Measurements from ENCODE around the gene RNASEL.

Gene RNASEL

DNA sequence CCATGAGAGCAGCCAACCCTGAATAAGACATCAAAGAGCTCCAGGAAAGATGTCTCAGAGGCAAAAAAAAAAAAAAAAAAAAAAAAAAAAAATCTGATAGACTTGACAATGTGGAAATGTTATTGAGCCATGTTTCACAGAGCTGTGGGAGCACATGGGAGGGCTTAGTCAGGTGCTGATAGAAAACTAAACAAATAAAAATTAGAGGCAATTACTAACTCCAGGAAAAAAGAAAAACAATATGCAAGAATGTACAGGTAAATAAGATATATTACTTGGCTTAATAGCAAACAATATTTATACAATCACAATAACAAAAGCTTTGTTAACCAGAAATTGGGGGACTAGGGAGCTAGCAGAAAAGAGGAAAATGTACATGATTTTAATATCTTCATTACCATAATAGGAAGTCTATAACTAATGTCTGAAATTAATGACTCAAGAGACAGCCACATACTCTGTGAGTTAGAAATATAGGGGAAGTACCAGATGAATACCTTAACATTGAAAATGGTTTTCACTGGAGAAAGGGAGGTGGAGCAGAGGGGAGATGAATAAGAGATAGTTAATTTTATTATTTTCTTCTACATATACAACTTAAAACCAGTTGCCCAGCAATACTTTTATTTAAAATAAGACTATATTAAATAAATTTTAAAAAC, 32.0 kb upstream of the RNASEL start:
- no peak for DNase-seq (ENCODE audit: low spot score)

DNA sequence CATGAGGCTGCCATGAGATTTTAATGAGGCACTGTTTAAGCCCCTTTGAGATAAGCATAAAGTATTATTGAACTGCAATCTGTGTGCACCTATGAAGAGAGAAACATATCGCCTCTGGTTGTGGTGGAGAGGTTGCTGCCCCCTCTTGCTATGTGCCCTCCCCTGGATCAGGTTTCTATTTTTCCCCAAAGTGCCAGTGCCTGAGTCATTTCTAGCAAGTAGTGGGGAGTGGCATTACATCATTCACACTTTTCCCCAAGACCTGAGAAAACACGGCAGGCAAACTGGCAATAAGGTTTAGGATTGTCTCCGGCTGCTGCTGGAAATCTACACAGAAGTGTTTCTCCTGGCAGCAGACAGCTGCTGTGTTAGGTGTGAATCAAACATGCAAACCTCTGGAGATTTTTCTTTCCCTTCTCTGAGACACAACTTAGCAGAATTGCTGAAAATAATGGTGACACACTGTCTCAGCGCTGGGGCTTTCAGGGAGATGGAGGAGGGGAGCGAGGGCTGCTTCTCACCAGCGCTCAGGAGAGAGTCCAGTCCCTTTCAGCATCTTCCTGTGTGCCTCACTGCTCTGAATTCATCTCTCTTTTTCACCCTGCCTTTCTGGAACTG, 28.8 kb upstream of the RNASEL start:
- no peak for DNase-seq (ENCODE audit: low spot score)

DNA sequence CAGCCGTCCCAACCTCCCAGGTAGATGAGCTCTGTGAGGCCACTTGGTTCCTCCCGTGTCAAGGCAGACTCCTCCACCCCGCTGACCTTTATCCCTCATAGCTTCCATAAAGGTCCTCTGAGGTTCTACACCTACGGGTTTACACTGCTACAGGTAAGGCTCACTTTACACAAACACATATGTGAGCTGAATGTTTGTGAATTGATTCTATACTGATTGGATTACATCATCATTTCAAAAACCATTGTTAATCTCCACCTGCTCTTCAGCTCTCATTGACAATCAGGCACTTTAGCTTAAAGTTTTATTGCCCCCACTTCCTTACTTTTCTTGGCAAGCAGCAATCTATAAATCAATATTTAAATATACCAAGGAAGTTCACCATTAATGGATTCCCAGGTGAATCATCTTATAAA, 28.0 kb upstream of the RNASEL start:
- DNase-seq (ENCODE audit: low spot score): no peak

DNA sequence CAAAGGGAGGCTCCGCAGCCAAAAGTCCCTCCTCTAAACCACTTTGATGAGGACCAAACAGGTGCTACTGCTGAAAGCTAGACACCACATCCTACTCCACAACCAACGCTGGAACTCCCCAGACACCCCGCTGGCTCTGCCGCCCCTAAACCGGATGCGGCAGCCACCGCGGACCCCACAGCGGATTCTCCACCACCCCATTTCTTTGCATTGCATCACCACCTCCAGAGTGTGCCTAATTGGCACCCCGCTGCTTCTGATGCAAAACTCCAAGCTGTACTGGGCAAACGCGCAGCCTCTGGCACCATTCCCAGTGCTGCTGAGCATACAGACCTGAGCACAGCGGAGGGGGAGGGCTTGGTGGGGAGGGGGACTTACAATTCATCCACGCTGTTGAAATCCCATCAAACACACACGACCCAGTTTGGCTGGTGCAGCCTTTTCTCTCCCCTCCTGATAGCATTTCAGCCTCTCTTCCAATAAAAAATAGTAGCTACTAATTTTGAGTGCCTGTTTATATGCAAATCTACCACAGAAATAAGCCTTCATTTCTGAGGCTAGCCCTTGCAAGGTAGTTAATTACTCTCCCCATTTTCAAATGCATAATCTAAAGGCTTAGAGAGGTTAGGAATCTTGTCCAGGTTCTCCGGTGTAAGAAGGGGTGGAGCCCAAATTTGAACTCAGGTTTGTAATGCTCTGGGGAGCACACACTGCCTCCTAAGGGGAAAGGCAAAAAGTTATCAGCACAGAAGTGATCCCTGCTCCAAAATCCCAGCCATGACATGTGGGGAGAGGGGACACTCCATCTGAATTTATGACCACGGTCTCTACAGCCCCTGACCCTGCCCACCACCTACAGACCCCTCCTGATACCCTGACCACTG, 27.3 kb upstream of the RNASEL start:
- no peak for DNase-seq (ENCODE audit: low spot score)

DNA sequence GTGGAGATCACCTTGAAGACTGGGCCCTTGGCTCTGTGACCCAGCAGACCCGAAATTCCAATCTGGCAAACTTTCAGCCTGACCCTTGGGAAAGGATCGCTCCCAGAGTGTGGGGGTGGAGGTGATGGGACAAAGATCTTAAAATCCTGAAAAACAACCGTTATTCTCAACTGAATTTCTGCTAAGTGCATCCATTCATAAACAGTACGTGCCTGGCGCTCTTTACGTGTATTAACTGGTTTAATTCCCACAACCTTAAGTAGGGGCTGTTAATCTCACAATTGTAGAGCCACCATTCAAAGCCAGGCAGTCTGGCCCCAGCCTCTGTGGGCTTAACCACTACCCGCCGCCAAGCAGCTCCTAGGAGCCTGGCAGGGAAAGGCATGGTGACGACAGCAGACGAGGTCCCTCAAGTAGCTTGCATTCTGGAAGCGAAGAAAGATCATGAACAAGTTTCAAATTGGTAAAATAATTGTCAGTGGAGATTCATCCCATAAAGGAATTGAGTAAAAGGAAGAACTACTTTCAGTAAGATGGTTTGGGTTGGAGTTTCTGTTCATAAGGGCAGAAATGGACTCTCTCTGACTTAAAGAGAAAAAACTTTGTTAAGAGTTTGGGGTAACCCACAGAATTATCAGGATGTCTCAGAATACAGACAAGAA, 26.5 kb upstream of the RNASEL start:
- DNase-seq (ENCODE audit: low spot score): no peak

DNA sequence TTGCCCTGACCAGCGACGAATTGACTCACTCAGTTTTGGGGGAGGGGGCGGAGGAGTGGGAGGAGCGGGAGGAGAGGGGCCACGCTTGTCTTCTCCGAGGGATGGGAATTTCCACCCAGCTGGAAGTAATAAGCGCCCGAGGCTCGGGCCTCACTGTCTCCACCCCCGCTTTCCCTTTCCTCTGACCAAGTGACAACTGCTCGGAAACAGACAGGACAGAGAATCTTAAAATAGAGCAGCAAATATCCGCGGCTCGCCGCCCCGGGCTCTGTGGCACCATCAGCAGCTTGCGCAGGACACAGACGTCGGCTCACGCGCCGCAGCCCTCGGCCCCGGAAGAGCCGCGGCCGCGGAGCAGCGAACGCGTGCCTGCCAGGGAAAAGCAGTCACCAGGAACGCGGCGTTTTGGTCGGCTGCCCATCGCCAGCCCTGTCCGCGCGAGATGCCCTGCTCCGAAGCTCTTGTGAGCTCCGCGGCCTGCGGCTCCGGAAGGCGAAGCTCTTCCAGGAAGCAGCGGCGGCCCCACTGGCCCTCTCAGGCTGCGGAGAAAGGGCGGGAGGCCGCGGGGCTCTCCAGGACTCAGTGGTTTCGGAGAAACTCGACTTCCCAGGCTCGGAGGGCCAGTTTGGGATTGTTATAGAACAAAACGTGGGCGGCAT, 25.9 kb upstream of the RNASEL start:
- DNase-seq (ENCODE audit: low spot score): peak; percentile 86

DNA sequence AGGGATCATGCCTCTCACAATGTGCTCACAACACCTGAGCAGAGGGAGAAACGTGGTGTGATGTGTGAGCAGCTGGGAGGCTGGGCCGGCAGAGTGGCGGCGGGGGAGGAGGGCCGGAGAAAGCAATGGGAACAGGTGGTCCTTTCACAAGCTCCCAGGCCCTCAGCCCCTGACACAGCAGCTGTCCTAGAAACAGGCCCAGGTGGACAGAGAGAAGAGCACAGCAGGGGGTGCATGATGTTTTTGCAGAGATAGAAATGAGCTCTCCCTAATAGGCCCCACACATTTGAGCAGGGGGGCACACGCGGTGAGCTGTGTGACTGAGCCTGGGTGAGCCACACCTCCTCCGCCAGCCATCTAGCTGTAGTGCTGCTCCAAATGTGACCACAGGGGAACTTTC, 22.7 kb upstream of the RNASEL start:
- DNase-seq (ENCODE audit: low spot score): no peak

DNA sequence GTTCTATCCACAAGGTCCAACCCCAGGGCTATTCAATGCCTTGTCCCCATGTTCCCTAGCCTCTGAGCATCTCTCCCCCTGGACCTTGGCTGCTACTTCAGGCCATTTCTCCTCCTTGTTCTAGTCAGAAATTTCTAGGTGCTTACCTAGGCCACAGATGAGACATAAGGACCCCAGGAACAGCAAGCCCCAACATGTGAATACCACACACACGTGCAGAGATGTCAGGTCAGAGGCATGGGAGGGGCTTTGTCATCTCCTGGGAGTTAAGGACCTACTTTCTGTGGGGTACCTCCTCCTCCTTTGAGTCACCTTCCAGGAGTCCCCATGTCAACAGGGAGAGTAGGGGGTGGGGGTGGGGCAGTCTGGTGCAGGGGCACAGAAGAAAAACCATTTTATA, 22.3 kb upstream of the RNASEL start:
- DNase-seq (ENCODE audit: low spot score): no peak

DNA sequence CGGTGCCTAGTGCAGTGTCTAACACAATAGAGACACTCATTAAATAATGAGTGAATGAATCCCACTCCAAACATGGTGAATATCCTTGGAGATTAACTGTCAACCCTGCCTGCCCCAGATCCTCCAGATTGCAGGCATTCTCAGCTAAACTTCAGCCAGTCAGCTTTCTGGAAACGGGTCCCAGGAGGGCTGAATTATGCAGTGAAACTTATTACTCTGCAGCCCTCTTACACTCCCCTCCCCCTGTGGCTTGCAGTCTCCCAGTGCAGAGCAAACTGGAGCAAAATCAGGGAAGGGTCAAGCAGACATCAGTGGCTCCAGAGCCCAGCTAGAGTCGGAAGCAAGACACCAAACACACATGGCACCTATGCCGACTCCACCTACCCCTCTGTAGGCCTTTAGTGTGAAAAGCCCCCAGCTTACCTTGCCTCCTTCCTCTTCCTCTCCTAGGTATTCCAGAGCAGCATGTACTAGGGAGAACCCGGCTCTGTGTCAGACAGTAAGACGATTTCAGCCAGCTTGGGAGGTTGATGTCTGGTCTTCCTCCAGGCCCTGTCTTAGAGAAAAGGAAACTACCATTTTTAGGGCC, 21.6 kb upstream of the RNASEL start:
- no peak for DNase-seq (ENCODE audit: low spot score)

DNA sequence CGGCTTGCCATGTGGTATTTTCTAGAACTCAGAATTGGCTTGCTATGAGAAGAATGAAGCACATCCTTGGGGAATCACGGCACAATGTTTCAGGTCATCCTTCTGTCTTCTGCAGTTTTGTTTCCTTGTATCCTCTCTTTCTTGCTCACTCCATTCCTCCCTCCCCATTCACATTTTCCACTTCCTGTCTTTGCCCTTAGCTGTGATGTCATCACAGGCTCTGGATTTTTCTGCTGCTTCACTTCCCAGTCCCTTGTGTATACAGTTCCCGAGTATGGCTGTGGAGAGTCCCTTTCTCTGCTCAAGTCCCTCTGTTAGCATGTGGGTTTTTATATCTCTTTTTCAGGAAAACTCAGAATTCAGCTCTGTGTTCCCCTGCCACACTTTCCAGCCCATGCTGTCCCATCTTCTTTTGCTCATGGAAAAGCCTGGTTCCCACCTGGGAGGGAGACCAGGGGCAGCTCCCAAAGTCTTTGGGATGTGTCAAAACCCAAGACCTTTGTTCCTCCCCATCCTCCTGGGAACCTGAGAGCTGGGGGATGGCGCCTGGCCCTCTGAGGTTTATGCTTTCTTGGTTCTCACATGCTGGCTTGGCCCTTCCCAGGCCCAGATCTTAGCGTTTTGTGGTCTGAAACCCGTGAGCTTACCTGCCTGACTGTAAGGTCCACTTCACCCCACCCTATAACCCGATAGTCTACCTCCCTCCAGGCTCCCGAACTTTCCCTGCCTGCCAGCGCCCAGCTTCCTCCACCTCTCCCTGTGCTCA, 20.0 kb upstream of the RNASEL start:
- peak; percentile 40 for DNase-seq (ENCODE audit: low spot score)

DNA sequence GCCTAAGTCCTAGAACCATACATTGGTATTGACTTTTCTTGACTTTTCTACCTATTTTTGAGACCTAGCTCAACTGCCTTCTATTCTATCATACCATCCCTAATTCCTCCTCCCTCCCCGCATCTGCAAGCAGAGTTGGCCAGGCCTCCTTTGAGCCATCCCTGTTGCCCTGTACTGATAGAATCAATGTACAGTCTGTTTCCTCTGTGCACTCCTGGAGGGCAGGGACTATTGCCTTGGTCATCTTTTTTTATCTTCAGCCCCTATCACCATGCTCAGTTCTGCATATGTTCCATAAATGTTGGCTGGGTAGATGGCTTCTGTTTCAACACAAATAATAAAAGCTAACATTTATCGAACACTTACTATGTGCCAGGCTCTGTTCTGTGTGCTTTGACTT, 19.2 kb upstream of the RNASEL start:
- no peak for DNase-seq (ENCODE audit: low spot score)

DNA sequence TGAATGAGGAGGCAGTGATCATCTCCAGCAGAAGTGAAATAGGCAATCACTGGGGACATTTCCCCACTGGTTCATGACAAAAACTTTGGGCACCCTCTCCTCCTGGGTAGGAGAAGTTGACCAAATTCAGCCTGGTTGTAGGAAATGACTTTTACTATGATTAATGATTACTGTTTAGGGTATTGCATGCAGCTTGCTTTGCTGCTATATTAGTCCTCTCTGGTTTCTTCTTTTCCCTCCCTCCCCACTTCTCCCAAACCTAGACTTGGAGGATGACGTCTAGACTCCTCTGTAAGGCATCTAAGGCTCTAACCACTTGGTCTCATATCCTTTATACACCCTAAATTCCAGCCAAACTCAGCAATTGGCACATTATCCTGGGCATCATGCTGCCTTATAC, 18.5 kb upstream of the RNASEL start:
- DNase-seq (ENCODE audit: low spot score): no peak

DNA sequence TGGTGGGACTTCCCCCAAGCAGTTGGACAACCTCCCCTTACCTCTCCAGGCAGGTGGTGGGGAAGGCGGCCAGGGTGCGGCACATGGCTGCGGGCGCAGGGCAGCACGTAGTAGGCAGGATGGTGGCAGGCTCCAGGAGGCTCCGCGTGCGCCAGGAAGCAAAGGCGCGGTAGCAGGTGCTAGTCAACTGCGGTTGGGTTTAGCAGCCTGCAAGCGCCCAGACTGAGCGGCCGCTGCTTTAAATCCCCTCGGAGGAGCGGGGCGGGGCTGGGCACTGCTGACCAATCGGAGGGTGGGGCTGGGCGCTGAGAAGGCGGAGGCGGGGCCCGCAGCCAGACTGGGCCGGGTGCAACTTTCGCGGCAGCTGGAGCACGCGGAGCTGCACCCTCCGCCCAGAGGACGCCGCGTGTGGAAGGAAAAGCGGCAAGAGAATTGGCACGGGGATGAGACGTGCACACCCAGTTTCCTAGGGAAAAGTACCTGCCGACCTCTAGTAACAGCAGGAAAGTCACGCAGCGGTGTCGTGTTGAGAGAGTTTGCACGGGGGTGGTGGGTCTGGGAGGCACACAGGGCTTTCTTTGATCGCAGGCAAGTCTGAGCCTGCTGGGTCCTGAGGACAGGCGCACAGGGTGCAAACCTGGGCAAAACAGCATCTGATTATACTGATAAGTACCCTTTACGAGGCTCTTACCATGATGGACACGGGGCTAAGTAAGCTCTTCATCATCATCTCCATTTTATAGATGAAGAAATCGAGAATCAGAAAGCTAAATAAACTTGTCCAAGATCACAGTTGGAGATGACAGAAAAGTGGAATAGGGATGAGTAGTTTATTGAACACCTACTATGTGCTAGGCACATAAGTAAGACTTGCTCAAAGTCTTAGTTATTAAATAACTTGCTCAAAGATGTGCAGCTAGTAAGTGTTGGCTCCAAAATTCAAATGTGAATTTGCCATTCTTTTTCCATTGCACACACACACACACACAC, 15.4 kb upstream of the RNASEL start, which contains the start of gene RGS16:
TSS of gene RGS16 (minus strand) at position 215 of the 990 bp plus-strand sequence. CDS start at position 85, 130 bp downstream.
- DNase-seq (ENCODE audit: low spot score): peak; percentile 94

DNA sequence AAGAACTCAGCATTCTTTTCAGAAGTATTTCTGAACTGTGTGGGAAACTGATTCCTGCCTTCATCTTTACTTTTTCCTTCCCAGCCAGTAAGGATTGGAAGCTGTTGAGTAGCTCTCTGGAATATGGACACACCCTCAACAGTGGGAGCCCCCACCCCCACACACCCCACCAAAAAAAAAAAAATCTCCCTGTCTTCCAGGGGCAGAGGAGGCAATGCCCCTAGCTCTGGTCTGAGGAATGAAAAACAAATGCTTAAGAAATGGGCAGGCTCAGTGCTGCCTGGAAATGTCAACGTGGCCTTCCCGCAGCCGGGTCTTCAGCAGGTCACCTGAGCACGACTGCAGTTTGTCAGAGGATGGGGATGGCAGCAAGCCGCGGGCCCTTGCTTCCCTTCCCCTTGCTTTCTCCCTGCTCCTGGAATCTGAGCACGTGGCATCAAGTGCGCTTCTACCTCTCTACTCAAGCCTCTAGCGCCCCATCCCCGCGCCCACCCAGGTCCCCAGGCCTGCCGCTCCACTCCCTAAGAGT, 14.7 kb upstream of the RNASEL start:
- no peak for DNase-seq (ENCODE audit: low spot score)

DNA sequence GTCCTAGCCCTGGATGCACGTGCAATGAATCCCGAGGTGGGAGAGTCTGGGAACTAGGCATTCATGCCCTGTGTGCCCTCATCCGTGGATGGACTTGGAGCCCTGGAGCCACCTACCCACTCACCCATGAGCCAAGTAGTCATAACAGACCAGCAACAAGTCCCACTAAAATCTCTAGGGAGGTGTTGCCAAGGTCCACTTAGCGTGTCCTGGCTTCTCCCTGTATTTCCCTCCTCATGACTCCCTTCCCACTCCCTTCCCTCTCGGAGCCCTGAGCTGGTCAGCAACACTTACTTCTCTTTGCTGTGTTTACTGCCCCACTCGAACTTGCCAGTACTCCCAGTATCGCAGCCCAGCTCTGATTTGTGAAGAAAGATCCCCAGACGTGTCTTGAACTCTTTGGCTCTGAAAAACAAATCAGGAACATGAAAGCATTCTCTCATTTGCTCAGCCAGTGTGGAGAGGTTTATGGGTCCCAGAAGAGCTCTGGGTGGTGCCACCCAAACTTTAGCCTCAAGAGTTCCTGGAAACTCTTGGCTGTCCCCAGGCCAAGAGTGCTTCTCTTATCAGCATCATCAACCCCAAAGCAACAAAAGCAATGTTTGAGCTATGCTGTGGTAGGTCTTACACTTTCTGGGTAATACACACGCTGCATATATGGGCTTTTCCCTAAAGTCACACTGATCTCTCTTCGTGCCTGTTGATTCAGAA, 14.0 kb upstream of the RNASEL start:
- no peak for DNase-seq (ENCODE audit: low spot score)

DNA sequence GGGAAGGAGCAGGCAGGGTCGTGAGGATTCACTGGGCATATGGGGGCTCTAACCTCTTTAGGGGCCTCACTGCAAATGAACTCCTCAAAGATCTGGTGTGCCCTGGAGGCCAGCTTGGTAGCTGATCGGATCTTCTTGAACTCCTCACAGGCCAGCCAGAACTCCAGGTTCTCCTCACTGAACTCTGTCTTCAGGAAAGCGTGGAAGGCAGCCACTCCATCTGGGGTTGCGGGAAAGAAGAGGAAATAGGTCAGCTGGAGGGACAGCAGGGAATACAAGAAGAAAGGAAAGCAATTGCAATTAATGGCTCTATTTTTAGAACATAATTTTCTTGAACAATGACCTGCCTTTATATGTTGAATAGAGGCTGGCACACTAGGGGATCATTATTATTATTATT, 12.9 kb upstream of the RNASEL start:
- DNase-seq (ENCODE audit: low spot score): no peak

DNA sequence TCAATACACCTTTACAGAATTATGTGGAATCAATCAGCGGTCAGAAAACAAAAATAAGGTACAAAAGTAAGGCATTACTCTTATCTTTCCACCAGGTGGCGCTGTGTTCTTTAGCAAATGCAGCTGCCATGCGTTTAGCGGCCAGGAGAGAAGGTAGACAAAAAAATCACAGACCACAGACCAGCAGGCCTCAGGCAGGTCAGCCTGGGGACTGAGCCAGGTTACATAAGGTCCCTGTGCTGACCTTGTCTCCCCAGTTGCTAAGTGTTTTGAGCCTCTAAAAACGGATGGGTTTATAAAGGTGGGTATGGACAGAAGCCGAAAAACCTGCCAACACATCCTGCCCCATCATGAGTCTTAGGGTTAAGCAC, 12.3 kb upstream of the RNASEL start:
- DNase-seq (ENCODE audit: low spot score): peak; percentile 73

DNA sequence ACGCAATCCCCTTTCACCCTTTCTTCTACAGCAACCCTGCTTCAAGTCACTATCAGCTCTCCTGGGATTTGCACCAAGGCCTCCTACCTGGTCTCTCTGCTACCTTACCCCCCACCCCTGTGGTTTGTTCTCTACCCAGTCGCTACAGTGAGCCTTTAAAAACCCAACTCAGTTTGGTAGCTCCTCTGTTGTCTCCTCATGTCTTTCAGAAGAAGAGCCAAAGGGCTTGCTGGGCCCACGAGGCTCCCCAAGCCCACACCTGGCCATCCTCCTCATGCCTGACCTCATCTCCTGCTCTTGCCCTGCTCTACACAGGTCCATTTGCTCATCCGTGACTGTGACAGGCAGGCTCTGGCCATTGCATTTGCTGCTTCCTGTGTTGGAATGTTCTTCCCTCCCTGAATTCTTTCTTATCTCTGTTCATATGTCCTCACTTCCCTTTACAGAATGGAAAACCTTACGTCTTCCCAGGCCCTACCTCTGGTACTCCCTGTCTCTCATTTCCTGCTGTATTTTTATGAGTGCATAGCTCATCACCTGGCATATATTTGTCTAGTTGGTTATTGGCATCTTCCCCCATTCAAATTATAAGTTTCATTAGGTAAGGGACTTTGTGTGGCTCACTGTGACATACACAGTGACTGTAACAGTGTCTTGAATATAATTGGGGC, 11.8 kb upstream of the RNASEL start:
- no peak for DNase-seq (ENCODE audit: low spot score)
